ENCODE results near the gene SMC1B.

- TF ChIP-seq, protein P1, sequence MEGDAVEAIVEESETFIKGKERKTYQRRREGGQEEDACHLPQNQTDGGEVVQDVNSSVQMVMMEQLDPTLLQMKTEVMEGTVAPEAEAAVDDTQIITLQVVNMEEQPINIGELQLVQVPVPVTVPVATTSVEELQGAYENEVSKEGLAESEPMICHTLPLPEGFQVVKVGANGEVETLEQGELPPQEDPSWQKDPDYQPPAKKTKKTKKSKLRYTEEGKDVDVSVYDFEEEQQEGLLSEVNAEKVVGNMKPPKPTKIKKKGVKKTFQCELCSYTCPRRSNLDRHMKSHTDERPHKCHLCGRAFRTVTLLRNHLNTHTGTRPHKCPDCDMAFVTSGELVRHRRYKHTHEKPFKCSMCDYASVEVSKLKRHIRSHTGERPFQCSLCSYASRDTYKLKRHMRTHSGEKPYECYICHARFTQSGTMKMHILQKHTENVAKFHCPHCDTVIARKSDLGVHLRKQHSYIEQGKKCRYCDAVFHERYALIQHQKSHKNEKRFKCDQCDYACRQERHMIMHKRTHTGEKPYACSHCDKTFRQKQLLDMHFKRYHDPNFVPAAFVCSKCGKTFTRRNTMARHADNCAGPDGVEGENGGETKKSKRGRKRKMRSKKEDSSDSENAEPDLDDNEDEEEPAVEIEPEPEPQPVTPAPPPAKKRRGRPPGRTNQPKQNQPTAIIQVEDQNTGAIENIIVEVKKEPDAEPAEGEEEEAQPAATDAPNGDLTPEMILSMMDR (IDR thresholded peaks at IDR 0.05) = no peak
- TF ChIP-seq POLR2A (IDR thresholded peaks at IDR 0.05) = no peak
Measured at GRCh38 chr22:45456811-45457210, 43.4 kb upstream of the SMC1B start.
